ENCODE results near the gene IMPDH1. TPM values are rescaled to one million over a fixed set of nuclear protein-coding genes. Genes with fewer than 3 reads are reported as not detected.

The IMPDH1 gene
- total RNA-seq, 1 donor from 2014 or later: 121 TPM

- DNase-seq (ENCODE audit: extremely low read depth, low read depth, low spot score): no peak
Observed at GRCh38 chr7:128363261-128363721, 46.5 kb downstream of the IMPDH1 start.

- DNase-seq (ENCODE audit: extremely low read depth, low read depth, low spot score): no peak
Observed at GRCh38 chr7:128362670-128363069, 47.1 kb downstream of the IMPDH1 start.

- no peak for DNase-seq (ENCODE audit: extremely low read depth, low read depth, low spot score)
Observed at GRCh38 chr7:128361411-128362379, 48.1 kb downstream of the IMPDH1 start, which contains the start of gene PRRT4. PRRT4 (minus strand) TSS chr7:128361690.

DNA sequence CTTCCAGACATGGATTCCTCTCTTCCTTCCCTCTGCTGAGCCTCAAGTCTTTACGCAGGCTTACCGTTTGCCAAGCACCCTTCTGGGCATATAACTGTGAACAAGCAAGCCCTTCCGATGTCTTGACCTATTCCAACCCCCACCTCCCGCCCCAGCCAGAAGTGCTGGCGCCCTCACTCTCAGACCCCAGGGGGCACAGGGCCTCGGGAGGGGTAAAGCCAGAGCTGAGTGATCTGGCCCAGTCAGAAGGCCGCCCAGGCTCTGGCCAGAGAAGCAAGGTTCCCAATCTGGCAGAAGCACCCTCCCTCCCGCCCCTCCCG lies 49.5 kb downstream of the IMPDH1 start:
- DNase-seq (ENCODE audit: extremely low read depth, low read depth, low spot score): no peak

GRCh38 chr7:128359939-128360338 lies 49.8 kb downstream of the IMPDH1 start:
- no peak for DNase-seq (ENCODE audit: extremely low read depth, low read depth, low spot score)

- DNase-seq (ENCODE audit: extremely low read depth, low read depth, low spot score): no peak
Observed at GRCh38 chr7:128359336-128359735, 50.4 kb downstream of the IMPDH1 start.

- no peak for DNase-seq (ENCODE audit: extremely low read depth, low read depth, low spot score)
Observed at GRCh38 chr7:128358233-128358632, 51.5 kb downstream of the IMPDH1 start.

DNA sequence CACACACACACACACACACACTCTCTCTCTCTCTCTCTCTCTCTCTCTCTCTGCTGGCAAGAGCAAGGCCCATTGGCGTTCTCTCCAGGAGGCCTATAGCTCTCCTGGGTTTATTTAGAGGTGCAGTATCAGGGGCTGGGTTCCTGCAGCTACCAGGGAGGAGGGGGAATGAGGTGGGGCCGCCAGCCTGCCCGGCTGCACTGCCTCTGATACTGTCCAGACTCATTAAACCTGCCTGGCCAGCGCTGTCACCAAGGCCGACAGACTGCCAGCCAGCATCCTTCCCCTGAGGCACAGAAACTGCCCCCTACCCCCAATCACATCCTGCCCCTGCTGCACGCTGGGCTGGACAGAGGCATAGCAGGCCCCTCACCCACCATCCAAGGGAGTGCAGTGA lies 52.6 kb downstream of the IMPDH1 start:
- DNase-seq (ENCODE audit: extremely low read depth, low read depth, low spot score): no peak

DNA sequence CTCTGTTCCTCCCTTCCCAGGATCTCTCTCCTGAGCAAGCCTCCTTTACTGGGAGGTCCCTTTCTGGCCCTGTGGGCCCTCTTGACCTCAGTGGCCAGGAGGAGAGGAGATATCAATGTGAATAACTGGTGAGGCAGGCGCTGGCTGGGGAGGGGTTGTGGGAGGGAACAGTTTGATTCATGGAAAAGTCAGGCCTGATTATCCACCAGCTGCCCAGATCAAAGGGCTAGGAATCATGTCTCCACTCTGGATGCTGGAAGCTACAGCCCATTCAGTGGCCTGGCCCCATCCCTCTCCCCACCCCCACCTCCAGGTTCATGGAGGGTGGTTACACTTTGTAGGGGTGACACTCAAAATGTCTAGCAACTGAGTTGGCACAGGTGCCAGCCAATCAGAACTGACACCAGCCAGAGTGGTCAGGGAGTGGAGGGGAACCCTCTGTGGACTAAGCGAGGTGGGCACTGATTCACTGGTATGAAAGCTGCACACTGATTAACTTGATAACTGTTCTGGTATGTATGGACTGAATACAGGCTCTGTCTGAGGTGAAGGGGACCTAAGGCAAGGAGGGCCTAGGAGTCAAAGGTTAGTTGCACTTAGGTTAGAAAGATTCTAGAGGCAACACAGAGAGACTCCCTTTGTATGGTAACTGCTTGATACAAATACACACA lies 53.1 kb downstream of the IMPDH1 start:
- no peak for DNase-seq (ENCODE audit: extremely low read depth, low read depth, low spot score)

DNA sequence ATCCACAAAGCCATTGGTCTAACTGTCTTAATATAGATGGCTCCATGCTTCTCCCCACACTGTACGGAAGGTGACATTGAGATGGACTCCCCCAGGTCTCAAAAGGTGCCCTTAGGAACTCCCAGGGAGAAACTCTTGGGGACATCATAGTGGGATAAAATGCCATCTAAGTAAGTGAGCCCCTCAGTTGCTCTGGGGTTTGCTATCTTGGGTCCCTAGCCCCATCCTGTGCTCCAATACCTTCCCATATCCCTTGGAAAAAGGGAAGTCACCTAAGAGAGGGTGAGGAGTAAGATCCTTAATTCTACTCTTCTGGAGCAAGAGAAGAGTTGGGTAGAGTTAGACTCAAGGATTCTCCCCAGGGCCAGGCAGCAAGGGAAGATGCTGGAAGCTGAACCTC lies 56.2 kb downstream of the IMPDH1 start:
- DNase-seq (ENCODE audit: extremely low read depth, low read depth, low spot score): no peak

DNA sequence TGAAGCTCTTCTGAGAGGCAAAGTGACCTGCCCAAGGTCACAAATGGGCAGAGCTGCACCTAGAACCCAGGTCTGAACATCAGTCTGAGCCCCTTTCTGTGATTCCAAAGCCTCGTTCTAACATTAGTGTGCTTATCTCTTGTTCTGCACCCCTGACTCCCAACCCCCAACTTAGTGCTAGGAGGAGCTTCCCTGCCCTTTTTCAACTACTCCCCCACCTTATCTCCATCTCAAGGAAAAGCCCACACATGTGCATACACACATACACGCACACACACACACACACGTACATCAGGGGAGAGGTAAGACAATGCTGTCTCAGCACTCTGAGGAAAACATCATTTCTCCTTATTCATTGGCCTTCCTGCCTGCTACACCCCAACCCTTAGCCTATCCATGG lies 56.6 kb downstream of the IMPDH1 start:
- DNase-seq (ENCODE audit: extremely low read depth, low read depth, low spot score): no peak

DNA sequence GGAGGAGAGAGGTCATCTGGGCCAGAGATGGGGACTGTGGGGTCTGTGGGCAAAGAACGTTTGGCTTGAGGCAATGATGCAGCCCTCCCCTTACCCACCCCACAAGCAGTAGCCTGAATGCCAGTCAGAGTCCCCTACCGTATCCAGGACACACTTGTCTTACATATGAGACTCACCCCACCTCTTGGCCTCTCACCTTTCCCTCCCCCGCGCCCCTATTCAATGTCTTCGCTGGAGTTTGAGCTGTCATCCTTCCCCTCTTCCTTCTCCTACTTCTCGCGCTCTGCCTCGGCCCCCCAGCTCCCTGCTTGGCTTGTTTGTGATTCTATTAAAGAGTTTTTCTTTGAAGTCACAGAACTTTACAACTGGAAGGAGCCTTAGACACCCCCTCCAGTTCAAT lies 57.1 kb downstream of the IMPDH1 start:
- DNase-seq (ENCODE audit: extremely low read depth, low read depth, low spot score): no peak

DNA sequence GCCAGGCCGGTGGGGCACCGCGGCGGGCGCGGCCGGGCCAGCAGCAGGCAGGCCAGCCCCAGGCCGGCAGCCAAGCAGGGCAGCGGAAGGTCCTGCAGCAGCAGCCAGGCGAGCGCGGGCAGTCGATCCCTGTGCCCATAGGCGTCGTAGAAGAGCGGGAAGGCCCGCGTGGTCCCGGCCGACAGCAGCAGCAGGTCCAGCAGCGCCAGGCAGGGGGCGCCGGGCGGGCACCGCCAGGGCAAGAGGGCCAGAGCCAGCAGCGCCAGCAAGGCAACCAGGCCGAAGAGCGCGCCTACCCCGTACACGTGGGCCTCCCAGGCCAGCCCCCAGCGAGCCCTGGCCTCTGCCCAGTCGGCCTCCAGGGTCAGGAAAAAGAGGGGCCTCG lies 57.6 kb downstream of the IMPDH1 start:
- DNase-seq (ENCODE audit: extremely low read depth, low read depth, low spot score): no peak

- no peak for DNase-seq (ENCODE audit: extremely low read depth, low read depth, low spot score)
Observed at GRCh38 chr7:128351296-128352152, 58.3 kb downstream of the IMPDH1 start.

GRCh38 chr7:128350708-128351295 lies 59.0 kb downstream of the IMPDH1 start:
- DNase-seq (ENCODE audit: extremely low read depth, low read depth, low spot score): no peak

DNA sequence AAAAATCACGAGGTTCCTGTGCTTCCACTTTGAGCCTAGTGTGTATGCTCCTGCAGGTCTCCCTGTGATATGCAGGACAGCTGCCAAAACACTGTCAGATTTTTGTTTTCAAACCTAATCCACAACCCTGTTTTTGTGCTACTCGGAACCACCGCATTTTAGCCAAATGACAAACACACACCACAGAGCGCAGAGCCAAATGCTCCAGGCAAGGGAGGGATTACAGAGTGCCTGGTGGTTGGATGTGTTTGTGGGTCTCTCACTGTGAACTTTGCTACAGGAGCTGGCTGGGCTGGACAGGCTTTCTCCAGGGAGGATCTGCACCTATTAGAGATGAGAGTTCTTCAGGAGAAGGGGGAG lies 60.3 kb downstream of the IMPDH1 start:
- DNase-seq (ENCODE audit: extremely low read depth, low read depth, low spot score): no peak

DNA sequence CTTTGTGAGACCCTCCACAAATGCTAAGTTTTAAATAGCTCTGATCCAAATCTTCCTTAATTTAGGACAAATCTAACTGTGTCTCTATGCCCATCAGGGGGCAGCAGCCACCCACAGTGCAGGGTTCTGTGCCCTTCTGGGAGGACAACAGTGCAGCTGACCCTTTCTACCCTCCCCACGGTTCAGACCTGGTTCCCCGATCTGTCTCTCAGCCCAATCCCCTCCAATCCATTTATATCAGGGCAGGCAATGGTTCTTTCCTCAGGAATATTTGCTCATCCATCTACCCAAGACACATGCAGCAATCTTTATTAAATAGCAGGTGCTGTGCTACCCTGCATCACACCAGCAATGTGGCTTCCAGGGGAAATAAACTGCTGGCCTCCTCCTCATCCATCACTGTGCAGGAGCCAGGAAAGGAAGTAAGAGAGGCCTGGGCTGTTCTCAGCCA lies 62.1 kb downstream of the IMPDH1 start:
- no peak for DNase-seq (ENCODE audit: extremely low read depth, low read depth, low spot score)

DNA sequence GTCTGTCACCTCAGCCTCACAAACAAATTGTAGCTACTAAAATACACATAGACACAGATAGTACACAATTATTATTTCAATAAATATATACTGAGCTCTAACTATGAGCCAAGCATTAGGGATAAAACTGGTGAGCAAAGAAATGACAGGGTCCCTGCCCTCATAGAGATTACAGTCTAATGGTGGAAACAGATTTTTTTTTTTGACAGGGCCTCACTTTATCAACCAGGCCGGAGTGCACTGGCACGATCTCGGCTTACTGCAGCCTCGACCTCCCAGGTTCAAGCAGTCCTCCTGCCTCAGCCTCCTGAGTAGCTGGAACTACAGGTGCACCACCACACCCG lies 65.4 kb downstream of the IMPDH1 start:
- DNase-seq (ENCODE audit: extremely low read depth, low read depth, low spot score): no peak

GRCh38 chr7:128343554-128344430 lies 66.0 kb downstream of the IMPDH1 start, which contains the start of gene RBM28:
RBM28 (minus strand) TSS chr7:128343908; CDS start chr7:128343793, 115 bp downstream.
- peak; percentile 81 for DNase-seq (ENCODE audit: extremely low read depth, low read depth, low spot score)

Data from glomerular endothelial cell (primary cell).